ENCODE data around the gene SLC29A1. TPM values are rescaled to one million over a fixed set of nuclear protein-coding genes. Genes with fewer than 3 reads are reported as not detected.

SLC29A1 gene
- total and polyA plus RNA-seq, 2 donors (not counting 1 experiment from before 2014, with no cell fraction given): 6.0 to 7.3 TPM

DNA sequence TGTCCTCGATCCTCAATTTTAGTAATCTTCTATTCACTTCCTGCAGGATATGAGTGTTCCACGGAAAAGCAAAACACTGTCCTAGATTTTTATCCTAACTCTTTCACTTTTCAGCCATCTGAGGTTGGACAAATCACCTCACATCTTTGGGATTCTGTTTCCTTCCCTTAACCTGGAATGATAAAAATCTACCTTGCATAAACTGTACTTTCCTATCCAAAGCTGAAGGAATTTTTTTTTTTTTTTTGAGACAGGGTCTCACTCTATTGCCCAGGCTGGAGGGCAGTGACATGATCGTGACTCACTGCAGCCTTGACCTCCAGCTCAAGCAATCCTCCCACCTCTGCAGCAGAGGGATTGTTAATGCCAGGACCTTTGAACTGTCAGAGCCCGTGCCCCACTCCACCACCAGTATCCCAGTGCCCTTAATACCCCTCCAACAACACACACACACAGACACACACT, 44.3 kb upstream of the SLC29A1 start:
- POLR2A ChIA-PET: no interaction called here
- Mint-ChIP-seq H3K4me1 (peaks cover 14% of the 10 kb centered on the region), H3K27ac (no peak overlapping the region), H3K9me3 (ENCODE audit: insufficient read depth) (no peaks in the 10 kb centered on the region), H3K27me3 (peaks cover under 1% of the 10 kb centered on the region), H3K4me3 (no peak overlapping the region)
- CTCF ChIA-PET: interaction anchor here (0.6 kb wide), 1 partner anchor 166 kb away, joined by 4 read pairs; no protein-coding TSS in a partner anchor
- no peak overlapping the region for H3K9ac ChIP-seq (ENCODE audit: low read length)
- no peaks in the 10 kb centered on the region for H3K79me2 ChIP-seq (ENCODE audit: control insufficient read depth, insufficient read depth, low read length)
- peaks cover 0 to 3% (median 0%) of the 10 kb centered on the region in 3 donors for H3K9me3 ChIP-seq (ENCODE audit: control extremely low read depth in 1 of 3, control insufficient read depth in 2 of 3, insufficient read depth in 1 of 3, low read length in 2 of 3)
- H3K4me1 ChIP-seq (ENCODE audit: control insufficient read depth in 2 of 2, insufficient read depth in 2 of 2, low read length in 2 of 2): peaks cover 10 to 13% of the 10 kb centered on the region in 2 donors
- intact Hi-C loops (cut with micrococcal nuclease): no loop called here
- no peak overlapping the region for H3K27ac ChIP-seq (ENCODE audit: low read length in 2 of 2)
- peaks cover 0 to 14% (median 0%) of the 10 kb centered on the region in 4 experiments for H3K27me3 ChIP-seq (replicated peaks in 1 of 4; ENCODE audit: control extremely low read depth in 1 of 4, control insufficient read depth in 3 of 4, insufficient read depth in 4 of 4, low read length in 3 of 4)
- ATAC-seq (ENCODE audit: low read depth) (no peak), DNase-seq (no peak)
- H3K36me3 ChIP-seq (replicated peaks in 1 of 2; ENCODE audit: control extremely low read depth in 1 of 2, control insufficient read depth in 1 of 2, extremely low read depth in 1 of 2, insufficient read depth in 2 of 2, low read length in 1 of 2): no peaks in the 10 kb centered on the region
- H3K4me2 ChIP-seq (replicated peaks; ENCODE audit: low read depth, low read length, poor library complexity, severe bottlenecking): no peak overlapping the region
- no peaks in the 10 kb centered on the region for H4K20me1 ChIP-seq (ENCODE audit: control insufficient read depth, insufficient read depth, low read length, poor library complexity, severe bottlenecking)
- TF ChIP-seq EZH2 (IDR thresholded peaks at IDR 0.05; ENCODE audit: borderline replicate concordance, insufficient read depth, low read depth, low read length, poor library complexity, severe bottlenecking): no peak
- TF ChIP-seq, protein P1, sequence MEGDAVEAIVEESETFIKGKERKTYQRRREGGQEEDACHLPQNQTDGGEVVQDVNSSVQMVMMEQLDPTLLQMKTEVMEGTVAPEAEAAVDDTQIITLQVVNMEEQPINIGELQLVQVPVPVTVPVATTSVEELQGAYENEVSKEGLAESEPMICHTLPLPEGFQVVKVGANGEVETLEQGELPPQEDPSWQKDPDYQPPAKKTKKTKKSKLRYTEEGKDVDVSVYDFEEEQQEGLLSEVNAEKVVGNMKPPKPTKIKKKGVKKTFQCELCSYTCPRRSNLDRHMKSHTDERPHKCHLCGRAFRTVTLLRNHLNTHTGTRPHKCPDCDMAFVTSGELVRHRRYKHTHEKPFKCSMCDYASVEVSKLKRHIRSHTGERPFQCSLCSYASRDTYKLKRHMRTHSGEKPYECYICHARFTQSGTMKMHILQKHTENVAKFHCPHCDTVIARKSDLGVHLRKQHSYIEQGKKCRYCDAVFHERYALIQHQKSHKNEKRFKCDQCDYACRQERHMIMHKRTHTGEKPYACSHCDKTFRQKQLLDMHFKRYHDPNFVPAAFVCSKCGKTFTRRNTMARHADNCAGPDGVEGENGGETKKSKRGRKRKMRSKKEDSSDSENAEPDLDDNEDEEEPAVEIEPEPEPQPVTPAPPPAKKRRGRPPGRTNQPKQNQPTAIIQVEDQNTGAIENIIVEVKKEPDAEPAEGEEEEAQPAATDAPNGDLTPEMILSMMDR (IDR thresholded peaks at IDR 0.05): no peak
- H2AFZ ChIP-seq (ENCODE audit: insufficient read depth, low read depth, low read length, poor library complexity, severe bottlenecking): no peak overlapping the region
- no peak overlapping the region for H3K4me3 ChIP-seq (ENCODE audit: control extremely low read depth in 1 of 5, extremely low read depth in 1 of 5, insufficient read depth in 1 of 5, low read depth in 2 of 5, low read length in 4 of 5)
- WGBS (ENCODE audit: insufficient coverage): 86% methylated on average over 4 of the region's 4 CpGs

DNA sequence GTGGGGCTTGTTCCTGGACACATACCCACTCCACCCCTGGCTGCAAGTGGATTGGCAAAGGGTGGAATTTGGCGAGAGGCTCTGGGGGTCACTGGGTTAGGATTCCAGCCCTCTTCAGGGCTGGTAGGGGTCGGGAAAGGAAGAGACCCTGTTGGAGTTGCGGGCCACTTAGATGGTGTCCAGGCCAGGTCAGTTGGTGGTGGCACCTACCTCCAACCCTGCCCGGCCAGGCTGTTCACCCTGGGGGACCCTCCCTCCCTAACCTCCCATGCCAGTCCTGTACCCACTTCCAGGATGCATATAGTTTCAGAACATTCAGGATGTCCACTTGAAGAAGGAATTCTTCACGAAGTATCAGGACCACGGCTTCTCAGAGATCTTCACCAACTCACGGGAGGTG, 43.7 kb upstream of the SLC29A1 start:
- ATAC-seq (ENCODE audit: low read depth) (no peak), DNase-seq (no peak)
- intact Hi-C loops (cut with micrococcal nuclease): no loop called here
- Mint-ChIP-seq H3K4me1 (peaks cover 14% of the 10 kb centered on the region), H3K9me3 (ENCODE audit: insufficient read depth) (no peaks in the 10 kb centered on the region), H3K4me3 (no peak overlapping the region), H3K27me3 (peaks cover 2% of the 10 kb centered on the region), H3K27ac (no peak overlapping the region)
- ChIA-PET CTCF (interaction anchor here (0.7 to 1.6 kb wide), 3 partner anchors 42 to 159 kb away, joined by 3 to 4 read pairs (median 4); no protein-coding TSS in a partner anchor), POLR2A (no interaction called here)
- H3K4me1 ChIP-seq (ENCODE audit: control insufficient read depth in 2 of 2, insufficient read depth in 2 of 2, low read length in 2 of 2): peaks cover 10 to 13% of the 10 kb centered on the region in 2 donors
- no peak overlapping the region for H3K4me3 ChIP-seq (ENCODE audit: control extremely low read depth in 1 of 5, extremely low read depth in 1 of 5, insufficient read depth in 1 of 5, low read depth in 2 of 5, low read length in 4 of 5)
- H3K27me3 ChIP-seq (replicated peaks in 1 of 4; ENCODE audit: control extremely low read depth in 1 of 4, control insufficient read depth in 3 of 4, insufficient read depth in 4 of 4, low read length in 3 of 4): peaks cover 0 to 17% (median 0%) of the 10 kb centered on the region in 4 experiments
- H3K9ac ChIP-seq (ENCODE audit: low read length): no peak overlapping the region
- no peaks in the 10 kb centered on the region for H4K20me1 ChIP-seq (ENCODE audit: control insufficient read depth, insufficient read depth, low read length, poor library complexity, severe bottlenecking)
- no peak overlapping the region for H3K27ac ChIP-seq (ENCODE audit: low read length in 2 of 2)
- H3K9me3 ChIP-seq (ENCODE audit: control extremely low read depth in 1 of 3, control insufficient read depth in 2 of 3, insufficient read depth in 1 of 3, low read length in 2 of 3): peaks cover 0 to 3% (median 0%) of the 10 kb centered on the region in 3 donors
- no peak overlapping the region for H3K4me2 ChIP-seq (replicated peaks; ENCODE audit: low read depth, low read length, poor library complexity, severe bottlenecking)
- WGBS (ENCODE audit: insufficient coverage): 93% methylated on average over 4 of the region's 7 CpGs
- TF ChIP-seq EZH2 (IDR thresholded peaks at IDR 0.05; ENCODE audit: borderline replicate concordance, insufficient read depth, low read depth, low read length, poor library complexity, severe bottlenecking): no peak
- TF ChIP-seq, protein P1 (IDR thresholded peaks at IDR 0.05): no peak
- no peak overlapping the region for H2AFZ ChIP-seq (ENCODE audit: insufficient read depth, low read depth, low read length, poor library complexity, severe bottlenecking)
- H3K36me3 ChIP-seq (replicated peaks in 1 of 2; ENCODE audit: control extremely low read depth in 1 of 2, control insufficient read depth in 1 of 2, extremely low read depth in 1 of 2, insufficient read depth in 2 of 2, low read length in 1 of 2): no peaks in the 10 kb centered on the region
- H3K79me2 ChIP-seq (ENCODE audit: control insufficient read depth, insufficient read depth, low read length): no peaks in the 10 kb centered on the region
